GM19438 (cell line): ENCODE results near the gene LTBP1.
"Not testable (repeated sequence)": the region's sequence is repeated elsewhere in the genome, so short reads cannot be mapped to it uniquely, and the experiment has no call there.

Source experiments
- ATAC-seq: cut with Tn5 transposase; IDR thresholded peaks from one replicate; pipeline ENCODE4 v1.9.1; 2021; ENCODE audit warnings: low read depth; ENCODE audit not compliant: unreplicated experiment

The LTBP1 gene

GRCh38 chr2:33389695-33390094 lies 442.9 kb downstream of the LTBP1 start:
- ATAC-seq = not testable (repeated sequence)

- ATAC-seq = no peak
These were observed 444.9 kb downstream of the LTBP1 start for GRCh38 chr2:33391529-33392255.

GRCh38 chr2:33392366-33392765 lies 445.6 kb downstream of the LTBP1 start:
- ATAC-seq = no peak

- ATAC-seq = no peak
These were observed 448.3 kb downstream of the LTBP1 start for GRCh38 chr2:33395034-33395433.

- ATAC-seq = no peak
These were observed 449.0 kb downstream of the LTBP1 start for GRCh38 chr2:33395655-33396249.

- ATAC-seq = no peak
These were observed 457.6 kb downstream of the LTBP1 start for GRCh38 chr2:33404321-33404720.

GRCh38 chr2:33406622-33407021 lies 459.9 kb downstream of the LTBP1 start:
- ATAC-seq = no peak

- ATAC-seq = no peak
These were observed 461.4 kb downstream of the LTBP1 start for GRCh38 chr2:33408109-33408508.

GRCh38 chr2:33409417-33409955 lies 462.7 kb downstream of the LTBP1 start:
- no peak for ATAC-seq

- no peak for ATAC-seq
These were observed 465.0 kb downstream of the LTBP1 start for GRCh38 chr2:33411765-33412164.

GRCh38 chr2:33412920-33413319 lies 466.2 kb downstream of the LTBP1 start:
- ATAC-seq = no peak

- ATAC-seq = peak; percentile 62
These were observed 472.9 kb downstream of the LTBP1 start for GRCh38 chr2:33419581-33420200.

- no peak for ATAC-seq
These were observed 474.0 kb downstream of the LTBP1 start for GRCh38 chr2:33420726-33421125.

- ATAC-seq = no peak
These were observed 475.1 kb downstream of the LTBP1 start for GRCh38 chr2:33421820-33422219.

- no peak for ATAC-seq
These were observed 478.4 kb downstream of the LTBP1 start for GRCh38 chr2:33425161-33425560.

GRCh38 chr2:33425586-33426031 lies 478.9 kb downstream of the LTBP1 start:
- no peak for ATAC-seq

- no peak for ATAC-seq
These were observed 480.0 kb downstream of the LTBP1 start for GRCh38 chr2:33426666-33427231.

- no peak for ATAC-seq
These were observed 483.3 kb downstream of the LTBP1 start for GRCh38 chr2:33430077-33430476.

GRCh38 chr2:33430856-33431255 lies 484.1 kb downstream of the LTBP1 start:
- ATAC-seq = no peak

GRCh38 chr2:33432871-33433270 lies 486.1 kb downstream of the LTBP1 start:
- ATAC-seq = no peak
